ENCODE measurements around the gene NPRL2.

GRCh38 chr3:50319181-50319893, 31.2 kb downstream of the NPRL2 start:
- TF ChIP-seq POLR2AphosphoS5 (IDR thresholded peaks at IDR 0.05; ENCODE audit: low read depth, low read length) = no peak
- TF ChIP-seq POLR2A (IDR thresholded peaks at IDR 0.05; ENCODE audit: low read depth, low read length) = no peak
- TF ChIP-seq TAF1 (IDR thresholded peaks at IDR 0.05; ENCODE audit: borderline replicate concordance, low read depth, low read length) = no peak

All from GM12892 (cell line).